ENCODE data around the gene ERP44.
"Not testable (repeated sequence)": the region's sequence is repeated elsewhere in the genome, so short reads cannot be mapped to it uniquely, and the experiment has no call there.

The ERP44 gene

DNA sequence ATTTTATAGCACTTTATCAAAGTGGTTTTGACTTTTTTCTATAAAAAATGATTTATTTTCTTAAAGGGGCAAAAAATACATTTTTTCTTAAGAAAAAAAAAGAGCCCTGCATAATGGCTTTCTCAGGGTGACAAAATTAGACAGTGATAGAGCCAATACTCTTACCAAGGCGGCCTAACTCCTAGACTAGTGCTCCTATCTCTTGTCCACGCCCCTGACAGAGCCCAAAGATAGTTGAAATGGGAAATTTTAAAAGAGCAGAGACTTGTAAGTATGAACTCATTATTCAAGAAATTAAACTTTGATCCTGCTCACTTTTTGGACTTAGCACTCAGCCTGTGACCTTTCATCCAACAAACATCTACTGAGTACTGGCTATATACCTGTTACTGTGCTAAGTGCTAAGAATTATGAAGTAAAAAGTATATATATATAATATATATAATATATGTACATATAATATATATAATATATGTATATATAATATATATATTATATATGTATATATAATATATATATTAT lies 1.4 kb upstream of the ERP44 start:
- DNase-seq (ENCODE audit: low spot score): no peak

- no peak for DNase-seq (ENCODE audit: low spot score)
Observed at GRCh38 chr9:100099722-100100042, 882 bp upstream of the ERP44 start.

- peak; percentile 72 for DNase-seq (ENCODE audit: low spot score)
Observed at GRCh38 chr9:100098046-100098886, 534 bp downstream of the ERP44 start.

DNA sequence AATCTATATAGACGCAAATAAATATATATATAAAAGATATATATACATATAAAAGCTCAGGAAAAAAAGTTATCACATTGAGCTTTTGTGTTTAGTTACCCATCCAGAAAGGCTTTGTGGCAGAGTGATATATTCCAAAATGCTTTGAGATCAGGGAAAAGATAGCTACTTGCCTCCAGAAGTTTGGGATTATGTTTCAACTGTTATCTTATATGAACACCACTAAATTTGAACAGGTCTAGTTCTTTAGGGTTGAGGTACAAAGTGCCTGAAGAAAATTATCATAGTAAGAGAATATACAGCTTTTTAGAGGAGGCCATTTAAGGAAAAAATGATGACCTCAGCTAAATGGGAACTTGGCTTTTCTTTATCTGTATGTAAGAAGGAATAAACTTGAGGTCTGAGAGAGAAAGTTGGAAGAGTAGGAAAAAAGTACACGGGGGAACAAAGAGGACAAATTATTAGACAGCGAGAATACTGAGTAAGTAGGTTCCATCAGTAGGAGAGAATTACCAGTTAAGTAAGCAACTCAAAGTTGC lies 2.4 kb downstream of the ERP44 start:
- DNase-seq (ENCODE audit: low spot score): no peak

DNA sequence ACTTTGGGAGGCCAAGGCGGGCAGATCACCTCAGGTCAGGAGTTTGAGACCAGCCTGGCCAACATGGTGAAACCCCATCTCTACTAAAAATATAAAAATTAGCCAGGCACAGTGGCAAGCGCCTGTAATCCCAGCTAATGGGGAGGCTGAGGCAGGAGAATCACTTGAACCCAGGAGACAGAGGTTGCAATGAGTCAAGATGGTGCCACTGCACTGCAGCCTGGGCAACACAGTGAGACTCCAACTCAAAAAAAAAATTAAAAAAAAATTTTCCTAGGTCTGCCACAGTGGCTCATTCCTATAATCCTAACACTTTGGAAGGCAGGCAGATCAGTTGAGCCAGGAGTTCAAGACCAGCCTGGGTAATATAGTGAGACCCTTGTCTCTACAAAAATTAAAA lies 4.4 kb downstream of the ERP44 start:
- DNase-seq (ENCODE audit: low spot score): not testable (repeated sequence)

- DNase-seq (ENCODE audit: low spot score): no peak
Observed at GRCh38 chr9:100092066-100092465, 6.7 kb downstream of the ERP44 start.

DNA sequence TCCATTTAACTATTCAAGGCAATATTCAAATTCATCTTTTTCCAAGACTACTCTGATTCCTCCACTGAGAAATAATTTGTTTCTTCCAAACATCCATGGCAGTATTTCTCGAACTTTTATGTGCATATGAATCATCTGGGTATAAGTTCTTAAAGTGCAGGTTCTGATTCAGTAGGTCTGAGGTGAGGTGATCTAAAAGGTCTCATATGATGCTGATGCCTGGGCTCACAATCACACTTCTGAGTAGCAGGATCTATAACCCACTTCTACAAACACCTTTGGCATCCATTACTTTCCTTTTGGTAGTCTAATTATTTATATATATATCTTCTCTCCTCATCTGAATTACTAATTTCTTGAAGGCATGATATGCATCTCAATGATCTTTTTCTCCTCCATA lies 7.2 kb downstream of the ERP44 start:
- DNase-seq (ENCODE audit: low spot score): no peak

- DNase-seq (ENCODE audit: low spot score): no peak
Observed at GRCh38 chr9:100090880-100091279, 7.9 kb downstream of the ERP44 start.

DNA sequence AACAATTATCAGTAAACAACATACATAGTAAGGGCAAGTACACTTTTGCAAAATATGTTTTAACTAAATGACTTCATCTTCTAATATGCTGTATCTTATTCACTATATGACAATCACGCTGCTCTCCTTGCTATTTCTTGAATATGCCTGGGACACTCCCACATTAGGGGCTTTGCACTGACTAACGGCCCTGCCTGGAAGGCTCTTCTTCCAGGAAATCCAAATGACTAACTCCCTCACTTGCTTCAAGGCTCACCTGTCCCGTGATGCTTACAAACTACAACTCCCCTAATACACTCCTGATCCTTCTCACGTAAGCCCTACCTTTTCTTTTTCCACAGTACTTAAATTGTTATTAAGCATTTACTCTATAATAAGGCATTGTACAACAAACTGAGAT lies 10.6 kb downstream of the ERP44 start:
- DNase-seq (ENCODE audit: low spot score): no peak

DNA sequence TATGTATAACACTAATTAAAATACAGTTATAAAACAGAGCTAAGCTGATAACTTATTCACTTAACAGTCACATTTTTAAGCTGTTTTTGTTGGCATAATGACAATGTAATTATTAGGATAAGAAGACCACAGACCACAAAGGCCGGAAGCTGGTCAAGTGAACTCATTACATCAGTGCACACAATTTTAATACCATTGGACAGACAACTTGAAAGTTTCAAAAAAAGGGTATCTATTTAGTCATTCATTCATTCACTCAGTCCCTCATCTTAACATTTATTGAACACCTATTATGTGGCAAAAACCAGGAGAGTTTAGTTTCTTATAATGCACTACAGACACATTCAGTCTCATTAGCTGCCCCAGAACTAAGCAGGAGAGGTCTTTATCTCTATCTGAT lies 11.6 kb downstream of the ERP44 start:
- DNase-seq (ENCODE audit: low spot score): no peak

DNA sequence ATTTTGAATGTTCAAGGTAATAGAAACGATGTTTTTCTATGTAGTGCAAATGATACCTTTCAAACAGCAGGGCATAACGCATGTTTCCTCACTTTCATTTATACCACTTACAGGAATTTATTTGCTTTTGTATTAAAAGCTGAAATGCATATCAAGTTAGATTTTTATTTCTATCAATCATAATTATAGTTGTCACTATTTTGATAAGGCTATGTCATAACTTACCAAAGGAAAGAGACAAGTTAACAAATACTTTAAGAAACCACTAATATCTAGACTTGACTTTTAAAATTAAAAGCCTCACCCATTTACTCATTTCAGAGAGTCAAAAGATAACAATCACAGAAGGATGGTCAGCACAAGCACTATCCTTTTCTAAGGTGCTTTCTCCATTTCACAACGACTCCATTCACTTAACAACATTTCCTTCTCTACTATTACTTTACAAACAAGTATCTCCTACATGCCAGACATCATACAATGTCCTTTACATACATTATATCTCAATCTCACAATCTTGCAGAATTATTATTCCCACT lies 12.6 kb downstream of the ERP44 start:
- no peak for DNase-seq (ENCODE audit: low spot score)

- no peak for DNase-seq (ENCODE audit: low spot score)
Observed at GRCh38 chr9:100084734-100085133, 14.1 kb downstream of the ERP44 start.

GRCh38 chr9:100084128-100084453 lies 14.7 kb downstream of the ERP44 start:
- DNase-seq (ENCODE audit: low spot score): no peak

DNA sequence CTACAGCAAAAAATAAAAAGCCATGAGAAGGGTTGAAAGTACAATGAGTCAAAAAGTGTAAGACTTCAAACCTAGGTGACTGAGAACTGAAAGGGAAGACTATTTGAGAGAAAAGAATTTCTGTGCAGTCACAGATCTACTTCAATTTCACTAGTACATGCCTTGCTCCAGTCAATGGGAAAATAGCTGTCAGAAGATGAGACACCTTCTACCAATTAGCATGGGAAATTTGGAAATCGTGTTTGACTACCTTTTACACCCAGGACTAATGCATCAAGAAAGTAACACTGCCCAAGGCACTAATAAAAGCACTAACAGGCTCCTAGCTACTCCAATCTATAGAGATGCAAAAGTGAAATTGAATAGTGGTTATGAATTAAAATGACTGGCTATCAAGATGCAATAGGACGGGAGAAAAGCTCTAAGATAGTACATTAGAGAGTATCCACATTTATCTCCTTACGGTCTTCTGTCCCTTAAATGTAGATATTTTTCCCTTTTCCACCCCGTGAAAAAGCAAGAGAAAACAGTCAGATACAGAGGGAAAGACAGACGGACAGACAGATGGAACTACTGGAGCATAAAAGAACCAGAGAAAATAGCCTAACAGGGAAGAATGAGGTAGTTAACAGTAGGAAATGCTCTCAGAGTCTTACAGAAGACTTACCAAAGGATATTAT lies 15.2 kb downstream of the ERP44 start:
- DNase-seq (ENCODE audit: low spot score): no peak

DNA sequence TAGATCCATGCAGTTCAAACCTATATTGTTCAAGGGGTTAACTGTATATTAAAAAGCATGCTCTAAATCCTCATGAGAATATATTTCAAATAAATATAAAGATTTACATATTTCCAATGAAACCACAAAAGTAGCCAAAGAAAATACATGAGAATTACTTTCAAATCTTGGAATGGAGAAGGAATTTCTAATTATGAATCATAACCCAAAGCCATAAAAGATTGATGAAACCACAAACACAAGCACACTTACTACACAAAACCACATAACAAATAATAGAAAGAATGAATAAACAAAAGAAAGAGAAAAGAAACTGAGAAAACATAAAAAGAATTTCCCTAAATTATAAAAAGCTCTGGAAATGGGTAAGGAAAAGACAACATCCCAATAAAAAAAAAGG lies 16.0 kb downstream of the ERP44 start:
- no peak for DNase-seq (ENCODE audit: low spot score)

GRCh38 chr9:100076256-100076655 lies 22.5 kb downstream of the ERP44 start:
- DNase-seq (ENCODE audit: low spot score): not testable (repeated sequence)

GRCh38 chr9:100074989-100075388 lies 23.8 kb downstream of the ERP44 start:
- DNase-seq (ENCODE audit: low spot score): no peak

- peak; percentile 5 for DNase-seq (ENCODE audit: low spot score)
Observed at GRCh38 chr9:100074093-100074492, 24.7 kb downstream of the ERP44 start.

- no peak for DNase-seq (ENCODE audit: low spot score)
Observed at GRCh38 chr9:100072805-100073204, 26.0 kb downstream of the ERP44 start.

DNA sequence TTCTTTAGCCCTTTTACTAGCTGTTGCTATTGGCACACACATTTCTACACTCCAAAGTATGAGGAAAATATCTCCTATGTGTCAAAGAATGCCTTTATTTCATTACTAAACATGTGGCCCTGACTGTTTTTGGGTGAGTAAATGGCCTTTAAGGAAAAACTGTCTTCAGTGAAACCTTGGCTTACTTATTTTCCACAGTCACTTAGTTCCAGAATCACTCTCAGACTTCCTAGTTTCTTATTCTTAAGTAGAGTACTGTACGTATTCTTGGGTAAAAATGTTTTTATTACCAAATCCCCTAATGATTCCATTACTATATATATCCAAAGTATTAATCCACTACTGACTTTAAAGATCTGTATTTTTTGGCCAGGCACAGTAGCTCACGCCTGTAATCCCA lies 27.5 kb downstream of the ERP44 start:
- DNase-seq (ENCODE audit: low spot score): no peak

DNA sequence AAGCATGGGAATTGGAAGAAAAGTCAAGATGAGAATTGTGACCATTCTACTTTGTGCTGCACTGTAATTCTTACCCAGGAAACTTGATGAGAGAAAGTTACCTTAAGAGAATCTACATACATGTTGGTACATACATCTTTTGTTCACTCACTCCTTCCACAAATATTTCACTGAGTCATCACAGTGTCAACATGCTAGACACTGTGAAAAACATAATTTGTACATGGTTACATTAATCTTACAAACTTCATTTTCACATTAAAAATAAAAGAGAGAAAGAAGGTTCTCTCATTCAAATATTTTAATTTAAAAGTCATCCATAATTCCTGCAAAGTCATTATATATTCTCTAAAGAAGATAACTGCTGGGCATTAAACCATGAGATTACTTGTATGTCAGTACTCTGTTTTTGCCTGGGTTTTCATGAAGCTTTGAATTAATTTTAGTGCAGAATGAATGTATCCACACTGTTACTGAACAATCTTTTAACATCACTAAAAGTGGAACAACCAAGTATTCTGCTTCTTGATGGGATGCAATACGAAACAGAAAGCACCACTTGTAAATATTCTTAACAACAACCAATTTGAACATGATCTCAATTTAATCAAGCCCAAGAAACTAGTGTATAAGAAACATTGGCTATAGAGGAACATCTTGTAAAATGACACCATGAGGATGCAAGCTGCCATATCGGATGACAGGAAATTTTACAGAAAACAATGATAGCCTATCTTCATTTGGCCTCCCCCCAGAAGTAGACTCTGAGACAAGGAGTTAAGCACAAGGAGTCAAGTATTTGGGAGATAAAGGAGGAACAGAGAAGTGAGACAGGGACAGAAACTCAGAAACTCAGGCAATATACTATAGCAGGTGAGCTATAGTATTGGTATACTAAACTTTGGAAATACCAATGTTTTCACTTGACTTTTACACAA lies 28.4 kb downstream of the ERP44 start:
- DNase-seq (ENCODE audit: low spot score): no peak

GRCh38 chr9:100069068-100069467 lies 29.7 kb downstream of the ERP44 start:
- not testable (repeated sequence) for DNase-seq (ENCODE audit: low spot score)

Measured in putamen (tissue), 1 donor.